HepG2 (cell line): ENCODE results near the gene GADD45B. TPM values are rescaled to one million over a fixed set of nuclear protein-coding genes. Genes with fewer than 3 reads are reported as not detected.

Experiments used
- ARNT2 ChIP-seq: sonication (generic); formaldehyde crosslinking; IDR thresholded peaks from 2 replicates; pipeline ENCODE4 v1.8.0; 2022; ENCODE audit warnings: mild to moderate bottlenecking, low read depth, missing genetic modification reagents, moderate library complexity
- ATM ChIP-seq: fragments of 450-650 bp; IDR thresholded peaks from 2 replicates; pipeline ENCODE4 v1.7.1; 2017; ENCODE audit warnings: mild to moderate bottlenecking, borderline replicate concordance
- FOSL1 ChIP-seq: sonication (generic); formaldehyde crosslinking; IDR thresholded peaks from 2 replicates; pipeline ENCODE4 v1.9.0; 2021; ENCODE audit warnings: missing genetic modification reagents, borderline replicate concordance
- FOXO1 ChIP-seq: sonication (generic); formaldehyde crosslinking; IDR thresholded peaks from 2 replicates; pipeline ENCODE4 v1.4.0; 2020; ENCODE audit warnings: missing genetic modification reagents
- GABPB1 ChIP-seq: IDR thresholded peaks from 2 replicates; pipeline ENCODE4 v1.6.1; 2016; ENCODE audit warnings: mild to moderate bottlenecking, missing genetic modification reagents, moderate library complexity, missing compliant biosample characterization
- HNF4A ChIP-seq: sonication (generic); formaldehyde crosslinking; IDR thresholded peaks from 2 replicates; pipeline ENCODE4 v1.4.0; 2020; ENCODE audit warnings: missing genetic modification reagents
- KDM4B ChIP-seq: sonication (generic); formaldehyde crosslinking; IDR thresholded peaks from 2 replicates; pipeline ENCODE4 v1.4.0; 2020; ENCODE audit warnings: missing genetic modification reagents
- KMT2B ChIP-seq: IDR thresholded peaks from 2 replicates; pipeline ENCODE4 v1.6.1; 2016; ENCODE audit warnings: missing genetic modification reagents, missing compliant biosample characterization
- MATR3 ChIP-seq: sonication (generic); formaldehyde crosslinking; IDR thresholded peaks from 2 replicates; pipeline ENCODE4 v1.4.0; 2020; ENCODE audit warnings: missing genetic modification reagents
- PCBP1 ChIP-seq: fragments of 200-400 bp; formaldehyde crosslinking; IDR thresholded peaks from 2 replicates; pipeline ENCODE4 v1.6.1; 2017; ENCODE audit warnings: mild to moderate bottlenecking, low read depth, low read length, borderline replicate concordance
- REST ChIP-seq, 2 experiments: IDR thresholded peaks; 2 replicates each; pipeline ENCODE4 v1.6.1; 2011 to 2012; ENCODE audit warnings: low read length in 2 of 2, borderline replicate concordance in 1 of 2, low read depth in 1 of 2, mild to moderate bottlenecking in 1 of 2, moderate library complexity in 1 of 2
- SNAI1 ChIP-seq: sonication (generic); formaldehyde crosslinking; IDR thresholded peaks from 2 replicates; pipeline ENCODE4 v1.5.0; 2020; ENCODE audit warnings: mild to moderate bottlenecking, missing genetic modification reagents, borderline replicate concordance
- SYNCRIP ChIP-seq: fragments of 200-400 bp; formaldehyde crosslinking; IDR thresholded peaks from 2 replicates; pipeline ENCODE4 v1.6.1; 2018; ENCODE audit warnings: mild to moderate bottlenecking, low read depth, low read length; ENCODE audit not compliant: insufficient read depth
- ZC3H13 ChIP-seq: sonication (generic); formaldehyde crosslinking; IDR thresholded peaks from 2 replicates; pipeline ENCODE4 v1.8.1; 2023; ENCODE audit warnings: mild to moderate bottlenecking, missing genetic modification reagents, moderate library complexity
- ZFYVE20 ChIP-seq: sonication (generic); formaldehyde crosslinking; IDR thresholded peaks from 2 replicates; pipeline ENCODE4 v1.8.0; 2023; ENCODE audit warnings: low read depth, mild to moderate bottlenecking, moderate library complexity, missing genetic modification reagents, borderline replicate concordance
- ZNF24 ChIP-seq: fragments of 450-650 bp; IDR thresholded peaks from 2 replicates; pipeline ENCODE4 v1.6.1; 2017; ENCODE audit warnings: antibody characterized with exemption, mild to moderate bottlenecking
- ZNF30 ChIP-seq: sonication (generic); formaldehyde crosslinking; IDR thresholded peaks from 2 replicates; pipeline ENCODE4 v1.5.0; 2020; ENCODE audit warnings: mild to moderate bottlenecking, missing genetic modification reagents
- ZNF33A ChIP-seq: sonication (generic); formaldehyde crosslinking; IDR thresholded peaks from 2 replicates; pipeline ENCODE4 v1.5.1; 2020; ENCODE audit warnings: missing genetic modification reagents, mild to moderate bottlenecking, moderate library complexity, borderline replicate concordance
- ZNF446 ChIP-seq: sonication (generic); formaldehyde crosslinking; IDR thresholded peaks from 2 replicates; pipeline ENCODE4 v1.5.0; 2020; ENCODE audit warnings: mild to moderate bottlenecking, missing genetic modification reagents
- ZNF552 ChIP-seq: sonication (generic); formaldehyde crosslinking; IDR thresholded peaks from 2 replicates; pipeline ENCODE4 v1.9.0; 2022; ENCODE audit warnings: missing genetic modification reagents, mild to moderate bottlenecking, borderline replicate concordance
- ZNF577 ChIP-seq: sonication (generic); formaldehyde crosslinking; IDR thresholded peaks from 2 replicates; pipeline ENCODE4 v1.4.0; 2020; ENCODE audit warnings: mild to moderate bottlenecking, low read depth, missing genetic modification reagents, borderline replicate concordance
- ZNF672 ChIP-seq: sonication (generic); formaldehyde crosslinking; IDR thresholded peaks from 2 replicates; pipeline ENCODE4 v1.8.1; 2022; ENCODE audit warnings: missing genetic modification reagents
- ZNF768 ChIP-seq: sonication (generic); formaldehyde crosslinking; IDR thresholded peaks from 2 replicates; pipeline ENCODE4 v1.4.0; 2020; ENCODE audit warnings: missing genetic modification reagents
- polyA plus RNA-seq, 8 experiments: library from polyadenylated mRNA; depleted of rRNA in 3 of 8; stranded (reverse) in 7 of 8; unstranded in 1 of 8; fragments of >200 nt; fragmentation: Illumina TruSeq in 4 of 8; extraction: Trizol in 4 of 8; gene quantifications; 2 replicates each; pipeline versions ENCODE4 v1.2.1 to v1.2.3, GENCODE V29; 2011 to 2016; ENCODE audit warnings: low read depth in 4 of 8, missing spikeins in 1 of 8, mixed read lengths in 1 of 8; ENCODE audit not compliant: insufficient read depth in 1 of 8
- total RNA-seq, 5 experiments: library from RNA; depleted of rRNA; stranded (reverse); fragments of >200 nt; fragmentation: Illumina TruSeq; extraction: Trizol; gene quantifications; 2 replicates each; pipeline ENCODE4 v1.2.3, GENCODE V29; 2016; ENCODE audit warnings: low read depth in 1 of 5
- TF ChIP-seq, protein P1 (sequence below): sonication (generic); formaldehyde crosslinking; IDR thresholded peaks from 2 replicates; pipeline ENCODE4 v1.4.0; 2020; ENCODE audit warnings: missing genetic modification reagents
- TF ChIP-seq, protein P2 (sequence below): sonication (generic); formaldehyde crosslinking; IDR thresholded peaks from 2 replicates; pipeline ENCODE4 v1.8.0; 2022; ENCODE audit warnings: low read depth, missing genetic modification reagents

Gene GADD45B
- total and polyA plus RNA-seq, 2 of the 13 experiments (the other 11 are each of a cell fraction or from before 2014, with no cell fraction given) = 4.6 to 34.1 TPM

GRCh38 chr19:2524840-2525723 is 49.2 kb downstream of the GADD45B start (continued):
- TF ChIP-seq REST (IDR thresholded peaks at IDR 0.05; ENCODE audit: borderline replicate concordance in 1 of 2, low read depth in 1 of 2, low read length in 2 of 2) (no peak), GABPB1 (CRISPR knock-in tag) (peak; percentile 48), FOSL1 (CRISPR knock-in tag) (no peak), PCBP1 (no peak), KDM4B (CRISPR knock-in tag) (no peak), ATM (no peak), MATR3 (CRISPR knock-in tag) (no peak; the same call in 1 of the 2 replicates), KMT2B (CRISPR knock-in tag) (no peak), ZNF30 (no peak), ZNF768 (CRISPR knock-in tag) (peak; percentile 16; the same call in 1 of the 2 replicates), SYNCRIP (no peak), ZNF577 (no peak), ZNF24 (no peak), ZC3H13 (CRISPR knock-in tag) (no peak), ZNF552 (CRISPR knock-in tag) (0 out of 2 replicates have a peak, but pooled peaks have one; percentile 73), ARNT2 (CRISPR knock-in tag) (0 out of 2 replicates have a peak, but pooled peaks have one; percentile 37), SNAI1 (CRISPR knock-in tag) (no peak), ZFYVE20 (no peak), ZNF672 (CRISPR knock-in tag) (no peak), ZNF446 (no peak), FOXO1 (CRISPR knock-in tag) (no peak), ZNF33A (CRISPR knock-in tag) (no peak), HNF4A (CRISPR knock-in tag) (no peak)
- TF ChIP-seq, protein P1, sequence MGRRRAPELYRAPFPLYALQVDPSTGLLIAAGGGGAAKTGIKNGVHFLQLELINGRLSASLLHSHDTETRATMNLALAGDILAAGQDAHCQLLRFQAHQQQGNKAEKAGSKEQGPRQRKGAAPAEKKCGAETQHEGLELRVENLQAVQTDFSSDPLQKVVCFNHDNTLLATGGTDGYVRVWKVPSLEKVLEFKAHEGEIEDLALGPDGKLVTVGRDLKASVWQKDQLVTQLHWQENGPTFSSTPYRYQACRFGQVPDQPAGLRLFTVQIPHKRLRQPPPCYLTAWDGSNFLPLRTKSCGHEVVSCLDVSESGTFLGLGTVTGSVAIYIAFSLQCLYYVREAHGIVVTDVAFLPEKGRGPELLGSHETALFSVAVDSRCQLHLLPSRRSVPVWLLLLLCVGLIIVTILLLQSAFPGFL (CRISPR knock-in tag) = no peak
- TF ChIP-seq, protein P2, sequence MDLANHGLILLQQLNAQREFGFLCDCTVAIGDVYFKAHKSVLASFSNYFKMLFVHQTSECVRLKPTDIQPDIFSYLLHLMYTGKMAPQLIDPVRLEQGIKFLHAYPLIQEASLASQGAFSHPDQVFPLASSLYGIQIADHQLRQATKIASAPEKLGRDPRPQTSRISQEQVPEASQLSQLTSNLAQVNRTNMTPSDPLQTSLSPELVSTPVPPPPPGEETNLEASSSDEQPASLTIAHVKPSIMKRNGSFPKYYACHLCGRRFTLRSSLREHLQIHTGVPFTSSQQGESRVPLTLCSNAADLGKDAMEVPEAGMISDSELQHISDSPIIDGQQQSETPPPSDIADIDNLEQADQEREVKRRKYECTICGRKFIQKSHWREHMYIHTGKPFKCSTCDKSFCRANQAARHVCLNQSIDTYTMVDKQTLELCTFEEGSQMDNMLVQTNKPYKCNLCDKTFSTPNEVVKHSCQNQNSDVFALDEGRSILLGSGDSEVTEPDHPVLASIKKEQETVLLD = no peak
